ES-I3 (cell line): ENCODE results near the gene FEZF1.

Experiments used
- H3K36me3 ChIP-seq: 2 replicates; pipeline ENCODE4 v1.6.1; 2013; ENCODE audit warnings: mild to moderate bottlenecking, low read length, control low read depth, moderate library complexity; ENCODE audit not compliant: insufficient read depth
- H3K4me1 ChIP-seq: 2 replicates; pipeline ENCODE4 v1.6.1; 2013; ENCODE audit warnings: mild to moderate bottlenecking, control low read depth, low read length; ENCODE audit not compliant: insufficient read depth
- H3K9ac ChIP-seq: 2 replicates; pipeline ENCODE4 v1.6.1; 2013; ENCODE audit warnings: low read depth, mild to moderate bottlenecking, low read length, moderate library complexity
- H3K9me3 ChIP-seq: 2 replicates; pipeline ENCODE4 v1.6.1; 2013; ENCODE audit warnings: mild to moderate bottlenecking, low read length, moderate library complexity; ENCODE audit not compliant: control insufficient read depth, insufficient read depth

FEZF1 gene

GRCh38 chr7:122304319-122304975 lies at the start of gene FEZF1:
FEZF1 (minus strand) TSS chr7:122304750; CDS start chr7:122304437, 313 bp downstream.
- Histone ChIP-seq H3K9ac (peak within 1 kb of the TSS; percentile 45), H3K36me3 (no peaks in the 10 kb centered on the region)

GRCh38 chr7:122352454-122352853 lies 47.9 kb upstream of the FEZF1 start:
- H3K9ac ChIP-seq: no peak overlapping the region
- no peaks in the 10 kb centered on the region for H3K9me3 ChIP-seq
- H3K4me1 ChIP-seq: peaks cover 8% of the 10 kb centered on the region
- no peaks in the 10 kb centered on the region for H3K36me3 ChIP-seq

More at GRCh38 chr7:122304319-122304975, at the start of gene FEZF1:
- Histone ChIP-seq H3K4me1 (peaks cover 11% of the 10 kb centered on the region), H3K9me3 (no peaks in the 10 kb centered on the region)

- no peaks in the 10 kb centered on the region for H3K9me3 ChIP-seq
- H3K4me1 ChIP-seq: peaks cover 8% of the 10 kb centered on the region
- H3K36me3 ChIP-seq: no peaks in the 10 kb centered on the region
- no peak overlapping the region for H3K9ac ChIP-seq
These were observed 46.2 kb upstream of the FEZF1 start for GRCh38 chr7:122350701-122351100.

- H3K9me3 ChIP-seq: no peaks in the 10 kb centered on the region
- no peak overlapping the region for H3K9ac ChIP-seq
- H3K36me3 ChIP-seq: no peaks in the 10 kb centered on the region
- H3K4me1 ChIP-seq: peaks cover 10% of the 10 kb centered on the region
These were observed 39.7 kb upstream of the FEZF1 start for GRCh38 chr7:122344303-122344620.

GRCh38 chr7:122343601-122344302 lies 39.2 kb upstream of the FEZF1 start:
- Histone ChIP-seq H3K36me3 (no peaks in the 10 kb centered on the region), H3K9me3 (no peaks in the 10 kb centered on the region), H3K4me1 (peaks cover 10% of the 10 kb centered on the region), H3K9ac (no peak overlapping the region)

- peaks cover 21% of the 10 kb centered on the region for H3K4me1 ChIP-seq
These were observed 35.9 kb upstream of the FEZF1 start for GRCh38 chr7:122340427-122340826.

GRCh38 chr7:122339145-122339904 lies 34.8 kb upstream of the FEZF1 start:
- H3K9ac ChIP-seq: no peak overlapping the region
- no peaks in the 10 kb centered on the region for H3K36me3 ChIP-seq
- H3K4me1 ChIP-seq: peaks cover 18% of the 10 kb centered on the region
- H3K9me3 ChIP-seq: no peaks in the 10 kb centered on the region

More at GRCh38 chr7:122340427-122340826, 35.9 kb upstream of the FEZF1 start:
- H3K9me3 ChIP-seq: no peaks in the 10 kb centered on the region
- H3K9ac ChIP-seq: no peak overlapping the region
- no peaks in the 10 kb centered on the region for H3K36me3 ChIP-seq

- H3K9ac ChIP-seq: no peak overlapping the region
- H3K4me1 ChIP-seq: peaks cover 10% of the 10 kb centered on the region
- no peaks in the 10 kb centered on the region for H3K36me3 ChIP-seq
- no peaks in the 10 kb centered on the region for H3K9me3 ChIP-seq
These were observed 32.5 kb upstream of the FEZF1 start for GRCh38 chr7:122337011-122337410.

- no peaks in the 10 kb centered on the region for H3K9me3 ChIP-seq
- no peaks in the 10 kb centered on the region for H3K36me3 ChIP-seq
- peaks cover 16% of the 10 kb centered on the region; the same call in 1 of the 2 replicates for H3K4me1 ChIP-seq
- no peak overlapping the region for H3K9ac ChIP-seq
These were observed 24.7 kb upstream of the FEZF1 start for GRCh38 chr7:122329145-122329802.

GRCh38 chr7:122327969-122328368 lies 23.4 kb upstream of the FEZF1 start:
- Histone ChIP-seq H3K4me1 (peaks cover 16% of the 10 kb centered on the region; the same call in 1 of the 2 replicates), H3K9me3 (no peaks in the 10 kb centered on the region), H3K9ac (no peak overlapping the region), H3K36me3 (no peaks in the 10 kb centered on the region)

GRCh38 chr7:122316467-122317388 lies 12.2 kb upstream of the FEZF1 start:
- Histone ChIP-seq H3K36me3 (no peaks in the 10 kb centered on the region), H3K9me3 (no peaks in the 10 kb centered on the region), H3K9ac (peak overlapping the region; percentile 50; the same call in 1 of the 2 replicates), H3K4me1 (no peaks in the 10 kb centered on the region)

GRCh38 chr7:122315507-122316466 lies 11.2 kb upstream of the FEZF1 start:
- H3K36me3 ChIP-seq: no peaks in the 10 kb centered on the region
- H3K9ac ChIP-seq: peak overlapping the region; percentile 50; the same call in 1 of the 2 replicates
- H3K9me3 ChIP-seq: no peaks in the 10 kb centered on the region
- H3K4me1 ChIP-seq: no peaks in the 10 kb centered on the region
